NCI-H2171 (cell line): Measurements from ENCODE around the gene GPC6.

Experiments
- DNase-seq: peaks from one replicate; lab custom pipeline; 2025; lab: John Stamatoyannopoulos, UW

GPC6 gene

GRCh38 chr13:94168783-94169453 is 942.3 kb downstream of the GPC6 start:
- DNase-seq, result no peak

- no peak for DNase-seq
These were observed 943.0 kb downstream of the GPC6 start for GRCh38 chr13:94169454-94170144.

GRCh38 chr13:94170145-94170571 is 943.6 kb downstream of the GPC6 start:
- no peak for DNase-seq

GRCh38 chr13:94172416-94172815 is 945.8 kb downstream of the GPC6 start:
- no peak for DNase-seq

GRCh38 chr13:94173312-94173854 is 946.8 kb downstream of the GPC6 start:
- no peak for DNase-seq

- no peak for DNase-seq
These were observed 947.4 kb downstream of the GPC6 start for GRCh38 chr13:94174009-94174408.

GRCh38 chr13:94175076-94175475 is 948.5 kb downstream of the GPC6 start:
- no peak for DNase-seq

GRCh38 chr13:94176561-94176960 is 950.0 kb downstream of the GPC6 start:
- DNase-seq, result no peak

GRCh38 chr13:94177041-94177440 is 950.4 kb downstream of the GPC6 start:
- DNase-seq, result no peak

GRCh38 chr13:94178625-94179244 is 952.1 kb downstream of the GPC6 start:
- no peak for DNase-seq

- no peak for DNase-seq
These were observed 955.0 kb downstream of the GPC6 start for GRCh38 chr13:94181461-94182107.

- no peak for DNase-seq
These were observed 955.7 kb downstream of the GPC6 start for GRCh38 chr13:94182185-94182761.

- DNase-seq, result no peak
These were observed 959.9 kb downstream of the GPC6 start for GRCh38 chr13:94186470-94186869.

- DNase-seq, result no peak
These were observed 961.7 kb downstream of the GPC6 start for GRCh38 chr13:94188201-94188854.

- no peak for DNase-seq
These were observed 965.9 kb downstream of the GPC6 start for GRCh38 chr13:94192431-94192975.

GRCh38 chr13:94195715-94196114 is 969.1 kb downstream of the GPC6 start:
- DNase-seq, result no peak

GRCh38 chr13:94196413-94196812 is 969.8 kb downstream of the GPC6 start:
- no peak for DNase-seq

GRCh38 chr13:94198681-94199080 is 972.1 kb downstream of the GPC6 start:
- no peak for DNase-seq

GRCh38 chr13:94199135-94199534 is 972.5 kb downstream of the GPC6 start:
- DNase-seq, result no peak

- DNase-seq, result no peak
These were observed 974.4 kb downstream of the GPC6 start for GRCh38 chr13:94201022-94201421.

- DNase-seq, result no peak
These were observed 977.6 kb downstream of the GPC6 start for GRCh38 chr13:94204163-94204562.
